Activated T-cell treated with anti-CD3 and anti-CD28 coated beads for 4 hours (primary cell): ENCODE results near the gene OPN4.

Experiments
- DNase-seq: peaks from one replicate; pipeline ENCODE4 v3.0.0-alpha.2; 2020

The OPN4 gene

GRCh38 chr10:86684331-86685097 is 30.2 kb downstream of the OPN4 start:
- no peak for DNase-seq

- DNase-seq: no peak
Observed at GRCh38 chr10:86685416-86685815, 31.1 kb downstream of the OPN4 start.

GRCh38 chr10:86685893-86686632 is 31.7 kb downstream of the OPN4 start:
- DNase-seq: no peak

- DNase-seq: no peak
Observed at GRCh38 chr10:86686972-86687371, 32.6 kb downstream of the OPN4 start.

- DNase-seq: no peak
Observed at GRCh38 chr10:86687750-86688149, 33.4 kb downstream of the OPN4 start.

GRCh38 chr10:86688398-86688921 is 34.1 kb downstream of the OPN4 start:
- peak; percentile 24 for DNase-seq

GRCh38 chr10:86689146-86689545 is 34.8 kb downstream of the OPN4 start:
- no peak for DNase-seq

- no peak for DNase-seq
Observed at GRCh38 chr10:86690231-86690630, 35.9 kb downstream of the OPN4 start.

GRCh38 chr10:86690657-86691084 is 36.3 kb downstream of the OPN4 start:
- no peak for DNase-seq

GRCh38 chr10:86691333-86692022 is 37.1 kb downstream of the OPN4 start:
- DNase-seq: no peak

- DNase-seq: no peak
Observed at GRCh38 chr10:86692023-86692514, 37.7 kb downstream of the OPN4 start.

GRCh38 chr10:86692664-86693063 is 38.3 kb downstream of the OPN4 start:
- DNase-seq: no peak

- DNase-seq: no peak
Observed at GRCh38 chr10:86693275-86693674, 38.9 kb downstream of the OPN4 start.

GRCh38 chr10:86693721-86694369 is 39.5 kb downstream of the OPN4 start:
- DNase-seq: peak; percentile 19

GRCh38 chr10:86698207-86698940 is 44.0 kb downstream of the OPN4 start:
- DNase-seq: no peak

- DNase-seq: no peak
Observed at GRCh38 chr10:86699125-86699524, 44.8 kb downstream of the OPN4 start.

- no peak for DNase-seq
Observed at GRCh38 chr10:86699541-86699940, 45.2 kb downstream of the OPN4 start.

- no peak for DNase-seq
Observed at GRCh38 chr10:86699991-86700840, 45.9 kb downstream of the OPN4 start.

GRCh38 chr10:86700851-86701617 is 46.7 kb downstream of the OPN4 start:
- no peak for DNase-seq

GRCh38 chr10:86703176-86703575 is 48.8 kb downstream of the OPN4 start:
- DNase-seq: no peak
